ENCODE results near the gene NR5A1.

The NR5A1 gene

GRCh38 chr9:124479371-124479770 lies 27.8 kb downstream of the NR5A1 start:
- no peak for DNase-seq

GRCh38 chr9:124478354-124478753 lies 28.8 kb downstream of the NR5A1 start:
- no peak for DNase-seq

- DNase-seq = no peak
Observed at GRCh38 chr9:124477648-124478285, 29.4 kb downstream of the NR5A1 start.

- DNase-seq = no peak
Observed at GRCh38 chr9:124477211-124477647, 30.0 kb downstream of the NR5A1 start.

- DNase-seq = no peak
Observed at GRCh38 chr9:124475868-124476690, 31.1 kb downstream of the NR5A1 start.

- DNase-seq = peak; percentile 8
Observed at GRCh38 chr9:124475158-124475867, 31.9 kb downstream of the NR5A1 start.

GRCh38 chr9:124474151-124474550 lies 33.0 kb downstream of the NR5A1 start:
- no peak for DNase-seq

- DNase-seq = no peak
Observed at GRCh38 chr9:124473310-124473709, 33.9 kb downstream of the NR5A1 start.

- DNase-seq = no peak
Observed at GRCh38 chr9:124472770-124473169, 34.4 kb downstream of the NR5A1 start.

GRCh38 chr9:124471761-124472160 lies 35.4 kb downstream of the NR5A1 start:
- DNase-seq = no peak

- DNase-seq = no peak
Observed at GRCh38 chr9:124470726-124471125, 36.5 kb downstream of the NR5A1 start.

GRCh38 chr9:124470306-124470705 lies 36.9 kb downstream of the NR5A1 start:
- DNase-seq = no peak

- DNase-seq = no peak
Observed at GRCh38 chr9:124469011-124469832, 38.0 kb downstream of the NR5A1 start.

- DNase-seq = no peak
Observed at GRCh38 chr9:124468061-124468740, 39.0 kb downstream of the NR5A1 start.

GRCh38 chr9:124467410-124468060 lies 39.7 kb downstream of the NR5A1 start:
- DNase-seq = no peak

- DNase-seq = no peak
Observed at GRCh38 chr9:124465736-124466135, 41.5 kb downstream of the NR5A1 start.

GRCh38 chr9:124462739-124463138 lies 44.5 kb downstream of the NR5A1 start:
- no peak for DNase-seq

GRCh38 chr9:124458441-124458840 lies 48.8 kb downstream of the NR5A1 start:
- DNase-seq = no peak

GRCh38 chr9:124457887-124458431 lies 49.2 kb downstream of the NR5A1 start:
- no peak for DNase-seq

- DNase-seq = no peak
Observed at GRCh38 chr9:124457079-124457886, 49.9 kb downstream of the NR5A1 start.
